Neuronal stem cell (in vitro differentiated cells): ENCODE data around the gene CXCR6.

Experiments
- DNase-seq: peaks from one replicate; pipeline ENCODE4 v3.0.0-alpha.2; 2013; ENCODE audit warnings: low spot score
- H2AFZ ChIP-seq: one replicate; pipeline ENCODE4 v1.6.1; 2013; ENCODE audit warnings: mild to moderate bottlenecking, low read length, inconsistent platforms
- H2AK5ac ChIP-seq: 2 replicates; pipeline ENCODE4 v1.6.1; 2013; ENCODE audit warnings: low read depth, mild to moderate bottlenecking, inconsistent platforms, low read length, moderate library complexity, mixed read lengths
- H2BK120ac ChIP-seq: 2 replicates; pipeline ENCODE4 v1.6.1; 2013; ENCODE audit warnings: low read depth, mild to moderate bottlenecking, inconsistent platforms, low read length, moderate library complexity, mixed read lengths
- H2BK12ac ChIP-seq: one replicate; pipeline ENCODE4 v1.6.1; 2013; ENCODE audit warnings: low read length, inconsistent platforms
- H2BK15ac ChIP-seq: 2 replicates; pipeline ENCODE4 v1.6.1; 2013; ENCODE audit warnings: mild to moderate bottlenecking, low read length, inconsistent platforms, mixed read lengths
- H2BK5ac ChIP-seq: one replicate; pipeline ENCODE4 v1.6.1; 2013; ENCODE audit warnings: inconsistent platforms, mild to moderate bottlenecking, low read length, moderate library complexity
- H3K14ac ChIP-seq: one replicate; pipeline ENCODE4 v1.6.1; 2013; ENCODE audit warnings: low read length, inconsistent platforms
- H3K18ac ChIP-seq: 2 replicates; pipeline ENCODE4 v1.6.1; 2013; ENCODE audit warnings: low read length, inconsistent platforms
- H3K23ac ChIP-seq: 2 replicates; pipeline ENCODE4 v1.6.1; 2013; ENCODE audit warnings: low read depth, mild to moderate bottlenecking, mixed read lengths, low read length, inconsistent platforms; ENCODE audit not compliant: poor library complexity
- H3K27ac ChIP-seq: replicated peaks from 3 replicates; pipeline ENCODE4 v1.5.1; 2013; ENCODE audit warnings: low read length, inconsistent platforms
- H3K27me3 ChIP-seq, 3 experiments: 2 replicates each; pipeline ENCODE4 v1.6.1; 2013; ENCODE audit warnings: low read length in 3 of 3, mild to moderate bottlenecking in 2 of 3, inconsistent platforms in 1 of 3, low read depth in 1 of 3, mixed read lengths in 1 of 3, moderate library complexity in 1 of 3; ENCODE audit not compliant: control insufficient read depth in 3 of 3, insufficient read depth in 3 of 3
- H3K36me3 ChIP-seq, 2 donors: replicated peaks in 1 of 2; 2 replicates each; pipeline ENCODE4 v1.6.1; 2013; ENCODE audit warnings: low read length in 2 of 2; ENCODE audit not compliant: control insufficient read depth in 2 of 2, insufficient read depth in 2 of 2
- H3K4ac ChIP-seq: 2 replicates; pipeline ENCODE4 v1.6.1; 2013; ENCODE audit warnings: inconsistent platforms, mild to moderate bottlenecking, low read length, moderate library complexity
- H3K4me1 ChIP-seq, 2 donors: 1 replicate in 1 of 2; 2 replicates in 1 of 2; pipeline ENCODE4 v1.6.1; 2013; ENCODE audit warnings: low read length in 2 of 2, low read depth in 1 of 2; ENCODE audit not compliant: control insufficient read depth in 2 of 2, insufficient read depth in 1 of 2
- H3K4me2 ChIP-seq: one replicate; pipeline ENCODE4 v1.6.1; 2013; ENCODE audit warnings: mild to moderate bottlenecking, low read length, inconsistent platforms; ENCODE audit not compliant: insufficient read depth, poor library complexity, severe bottlenecking
- H3K4me3 ChIP-seq, 2 donors: 2 replicates each; pipeline ENCODE4 v1.5.1; 2013; ENCODE audit warnings: low read length in 2 of 2, mild to moderate bottlenecking in 2 of 2, inconsistent platforms in 1 of 2, moderate library complexity in 1 of 2
- H3K79me1 ChIP-seq: one replicate; pipeline ENCODE4 v1.6.1; 2013; ENCODE audit warnings: low read depth, mild to moderate bottlenecking, inconsistent platforms, low read length, moderate library complexity
- H3K9ac ChIP-seq: one replicate; pipeline ENCODE4 v1.6.1; 2013; ENCODE audit warnings: mild to moderate bottlenecking, low read depth, low read length, inconsistent platforms; ENCODE audit not compliant: poor library complexity
- H3K9me3 ChIP-seq, 2 donors: replicated peaks in 1 of 2; 2 replicates each; pipeline versions ENCODE3 to v1.6.1; 2013; ENCODE audit warnings: low read length in 2 of 2, mild to moderate bottlenecking in 2 of 2, inconsistent platforms in 1 of 2, low read depth in 1 of 2, mixed read lengths in 1 of 2, moderate library complexity in 1 of 2; ENCODE audit not compliant: control insufficient read depth in 2 of 2, insufficient read depth in 1 of 2
- H4K8ac ChIP-seq: one replicate; pipeline ENCODE4 v1.6.1; 2013; ENCODE audit warnings: low read depth, mild to moderate bottlenecking, inconsistent platforms, low read length, moderate library complexity
- H4K91ac ChIP-seq: one replicate; pipeline ENCODE4 v1.6.1; 2013; ENCODE audit warnings: low read length, low read depth, mild to moderate bottlenecking, inconsistent platforms; ENCODE audit not compliant: poor library complexity
- WGBS, 2 donors: extraction: QIAGEN DNeasy Blood & Tissue Kit; methylation state at CpG; one replicate each; pipeline ENCODE4 v1.1.7; 2013; ENCODE audit warnings: missing lambda C conversion rate in 2 of 2, mixed read lengths in 1 of 2; ENCODE audit not compliant: insufficient read length in 2 of 2, insufficient replicate concordance in 1 of 2; ENCODE audit errors: extremely low coverage in 2 of 2; 5-methylcytosine and 5-hydroxymethylcytosine counted together

The CXCR6 gene

DNA sequence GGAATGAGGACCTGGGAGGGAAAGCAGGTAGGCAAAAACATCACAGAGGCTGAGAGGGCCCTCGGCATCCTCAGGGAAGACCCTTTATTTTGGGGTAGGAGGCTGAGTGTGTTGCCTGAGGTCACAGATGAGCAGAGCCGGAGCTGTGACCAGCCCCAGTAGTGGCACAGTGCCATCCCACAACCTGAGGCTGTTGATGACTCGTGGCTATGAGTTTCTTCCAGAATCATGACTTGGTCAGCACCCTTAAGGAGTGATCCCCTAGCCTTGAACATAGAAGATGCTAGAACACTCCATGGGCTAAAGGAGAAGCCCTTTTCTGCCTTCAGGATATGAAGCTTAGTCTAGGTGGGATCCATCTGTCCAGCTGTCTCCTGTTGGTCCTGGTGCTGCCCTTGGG, 19.5 kb upstream of the CXCR6 start:
- no peak for DNase-seq
- Histone ChIP-seq H2BK12ac (no peak overlapping the region), H3K4me1 (no peaks in the 10 kb centered on the region), H3K9ac (no peak overlapping the region), H3K4ac (no peak overlapping the region), H3K9me3 (no peaks in the 10 kb centered on the region), H3K14ac (no peak overlapping the region), H2BK15ac (no peak overlapping the region), H3K27me3 (no peaks in the 10 kb centered on the region), H3K4me2 (no peak overlapping the region), H3K18ac (no peak overlapping the region), H4K8ac (no peak overlapping the region), H4K91ac (no peak overlapping the region), H3K27ac (no peak overlapping the region), H3K79me1 (no peaks in the 10 kb centered on the region), H3K23ac (no peak overlapping the region), H2AFZ (no peak overlapping the region), H3K36me3 (peaks cover 31 to 61% of the 10 kb centered on the region in 2 donors), H2BK120ac (no peak overlapping the region), H2BK5ac (no peak overlapping the region), H3K4me3 (no peak overlapping the region), H2AK5ac (no peak overlapping the region)
- no CpG with 5 or more reads among the region's 3 CpGs for WGBS, 2 donors

GRCh38 chr3:45927881-45928280, 15.4 kb upstream of the CXCR6 start:
- no peak overlapping the region for H2AK5ac ChIP-seq
- no peak overlapping the region for H3K18ac ChIP-seq
- no peak overlapping the region for H3K14ac ChIP-seq
- no peak overlapping the region for H4K8ac ChIP-seq
- DNase-seq = no peak
- peaks cover 36 to 67% of the 10 kb centered on the region in 2 donors for H3K36me3 ChIP-seq
- H3K4me1 ChIP-seq = no peaks in the 10 kb centered on the region
- no peak overlapping the region for H3K27ac ChIP-seq
- no peak overlapping the region for H3K4me2 ChIP-seq
- no CpG with 5 or more reads among the region's 2 CpGs for WGBS, 2 donors
- H3K9me3 ChIP-seq = no peaks in the 10 kb centered on the region
- no peaks in the 10 kb centered on the region for H3K79me1 ChIP-seq
- no peak overlapping the region for H2BK120ac ChIP-seq
- no peak overlapping the region for H3K23ac ChIP-seq
- H2AFZ ChIP-seq = no peak overlapping the region
- no peak overlapping the region for H3K9ac ChIP-seq
- H4K91ac ChIP-seq = no peak overlapping the region
- no peak overlapping the region for H2BK15ac ChIP-seq
- no peak overlapping the region for H3K4me3 ChIP-seq
- H3K4ac ChIP-seq = no peak overlapping the region
- H2BK12ac ChIP-seq = no peak overlapping the region
- no peaks in the 10 kb centered on the region for H3K27me3 ChIP-seq
- H2BK5ac ChIP-seq = no peak overlapping the region

DNA sequence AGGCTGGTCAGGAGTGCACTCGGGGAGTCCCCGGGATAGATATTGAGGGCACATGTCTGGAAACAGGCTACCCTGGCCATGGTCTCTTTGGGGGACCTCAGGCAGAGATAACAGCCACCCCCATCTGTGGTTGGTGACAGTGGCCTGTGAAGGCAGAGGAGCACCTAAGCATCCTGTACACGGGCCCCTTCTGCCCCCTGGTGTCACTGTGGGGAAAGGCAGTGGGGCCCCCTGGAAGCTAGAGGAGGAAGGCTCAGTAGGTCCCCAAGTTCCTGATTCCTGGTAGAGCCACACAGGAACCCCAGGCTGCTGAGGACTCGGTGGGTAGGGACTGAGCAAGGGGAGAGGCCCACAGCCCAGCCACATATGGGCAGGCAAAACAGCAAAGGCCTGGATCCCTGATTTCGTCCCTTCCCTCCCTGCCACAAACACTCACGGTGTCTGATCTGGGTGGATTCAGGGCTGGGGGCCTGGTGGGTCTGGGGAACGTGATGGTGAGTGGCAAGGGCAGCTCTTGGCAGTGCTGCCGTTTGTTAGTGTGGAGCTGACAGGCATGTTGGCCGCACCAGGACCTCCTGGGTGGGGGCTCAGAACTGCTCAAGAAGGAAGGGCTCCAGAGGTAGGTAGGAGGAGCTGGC, 14.1 kb upstream of the CXCR6 start:
- no CpG with 5 or more reads among the region's 9 CpGs for WGBS, 2 donors
- no peak overlapping the region for H3K9ac ChIP-seq
- DNase-seq = no peak

DNA sequence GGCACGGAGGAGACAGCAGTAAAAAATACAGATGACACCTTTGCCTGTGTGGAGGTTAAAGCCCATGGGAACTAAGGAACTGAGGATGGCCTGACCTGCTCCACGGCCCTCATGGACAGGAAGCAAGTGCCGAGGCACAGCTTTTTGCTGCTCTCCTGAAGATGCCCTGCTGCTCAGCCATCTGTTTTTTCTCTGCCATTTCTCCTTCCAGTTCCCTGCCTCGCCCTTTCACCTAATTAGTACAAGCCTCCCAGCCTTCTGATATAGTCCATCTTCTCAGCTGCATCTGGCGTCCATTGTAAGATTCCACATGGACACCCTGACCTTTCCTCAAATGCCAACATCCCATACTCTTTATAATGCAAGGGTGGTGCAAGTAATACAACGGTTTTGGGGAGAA, 11.8 kb upstream of the CXCR6 start:
- no peak overlapping the region for H2AK5ac ChIP-seq
- H3K4ac ChIP-seq = no peak overlapping the region
- H3K4me1 ChIP-seq = no peaks in the 10 kb centered on the region
- no peak overlapping the region for H3K14ac ChIP-seq
- H2AFZ ChIP-seq = no peak overlapping the region
- H2BK5ac ChIP-seq = no peak overlapping the region
- H3K79me1 ChIP-seq = no peaks in the 10 kb centered on the region
- H2BK120ac ChIP-seq = no peak overlapping the region
- no peak overlapping the region for H3K4me3 ChIP-seq
- peaks cover 35 to 89% of the 10 kb centered on the region in 2 donors for H3K36me3 ChIP-seq
- H3K4me2 ChIP-seq = no peak overlapping the region
- H2BK12ac ChIP-seq = no peak overlapping the region
- H2BK15ac ChIP-seq = no peak overlapping the region
- no peak overlapping the region for H3K18ac ChIP-seq
- H3K23ac ChIP-seq = no peak overlapping the region
- no peak overlapping the region for H4K91ac ChIP-seq
- H4K8ac ChIP-seq = no peak overlapping the region
- WGBS, 2 donors = no CpG with 5 or more reads among the region's 6 CpGs
- no peak for DNase-seq
- peaks cover 0 to 4% of the 10 kb centered on the region in 2 donors for H3K9me3 ChIP-seq
- H3K27me3 ChIP-seq = no peaks in the 10 kb centered on the region
- H3K9ac ChIP-seq = peak overlapping the region; percentile 27
- H3K27ac ChIP-seq = no peak overlapping the region

More for the DNA sequence above, 14.1 kb upstream of the CXCR6 start:
- no peaks in the 10 kb centered on the region for H3K79me1 ChIP-seq
- H4K91ac ChIP-seq = no peak overlapping the region
- H2BK5ac ChIP-seq = no peak overlapping the region
- H3K4ac ChIP-seq = no peak overlapping the region
- no peak overlapping the region for H3K14ac ChIP-seq
- H3K18ac ChIP-seq = peak overlapping the region; percentile 18
- H3K9me3 ChIP-seq = no peaks in the 10 kb centered on the region
- no peaks in the 10 kb centered on the region for H3K27me3 ChIP-seq
- H3K4me1 ChIP-seq = no peaks in the 10 kb centered on the region
- no peak overlapping the region for H2BK120ac ChIP-seq
- H3K4me3 ChIP-seq = no peak overlapping the region
- H2BK12ac ChIP-seq = no peak overlapping the region
- H3K36me3 ChIP-seq = peaks cover 30 to 66% of the 10 kb centered on the region in 2 donors
- no peak overlapping the region for H3K27ac ChIP-seq
- no peak overlapping the region for H4K8ac ChIP-seq
- H2BK15ac ChIP-seq = no peak overlapping the region
- no peak overlapping the region for H2AK5ac ChIP-seq
- no peak overlapping the region for H3K23ac ChIP-seq
- no peak overlapping the region for H2AFZ ChIP-seq
- no peak overlapping the region for H3K4me2 ChIP-seq
